Measurements from ENCODE around the gene TTC7B. TPM values are rescaled to one million over a fixed set of nuclear protein-coding genes. Genes with fewer than 3 reads are reported as not detected.

The TTC7B gene
- total RNA-seq, 1 experiment from 2014 or later, result 9.6 TPM

DNA sequence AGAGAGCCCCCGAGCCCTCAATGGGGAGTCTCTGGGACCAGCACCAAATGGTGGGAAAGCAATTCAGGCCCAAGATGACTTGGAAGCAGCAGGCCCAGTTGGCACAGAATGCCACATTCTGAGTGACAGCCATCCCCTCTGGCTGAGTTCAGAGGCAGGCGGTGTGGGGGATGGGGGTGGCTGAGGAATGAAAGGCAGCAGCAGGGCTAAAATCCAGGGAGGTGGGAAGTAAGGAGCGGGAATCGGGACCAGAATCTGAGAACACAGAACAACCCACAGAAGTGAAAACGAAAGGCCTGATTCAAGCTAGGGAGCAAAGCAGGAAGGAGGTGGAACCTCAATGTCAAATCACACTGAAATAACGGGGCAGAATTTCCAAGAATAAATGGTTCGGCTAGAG lies 248.2 kb downstream of the TTC7B start:
- Mint-ChIP-seq H3K4me3 (ENCODE audit: low read depth, unreplicated experiment) (no peak overlapping the region), H3K36me3 (ENCODE audit: insufficient read depth, unreplicated experiment) (no peaks in the 10 kb centered on the region), H3K27ac (ENCODE audit: unreplicated experiment) (no peak overlapping the region), H3K4me1 (ENCODE audit: low read depth, unreplicated experiment) (no peaks in the 10 kb centered on the region), H3K27me3 (ENCODE audit: unreplicated experiment) (no peaks in the 10 kb centered on the region), H3K9me3 (ENCODE audit: low read depth, unreplicated experiment) (no peaks in the 10 kb centered on the region)
- CTCF ChIA-PET, result no interaction called here
- intact Hi-C loops (cut with micrococcal nuclease; ENCODE audit: unreplicated experiment), result no loop called here
- TF ChIP-seq CTCF (IDR thresholded peaks at IDR 0.05; ENCODE audit: unreplicated experiment), result no peak
- no peak for DNase-seq
- no TSS peak for BruUV-seq (replicated peaks)

DNA sequence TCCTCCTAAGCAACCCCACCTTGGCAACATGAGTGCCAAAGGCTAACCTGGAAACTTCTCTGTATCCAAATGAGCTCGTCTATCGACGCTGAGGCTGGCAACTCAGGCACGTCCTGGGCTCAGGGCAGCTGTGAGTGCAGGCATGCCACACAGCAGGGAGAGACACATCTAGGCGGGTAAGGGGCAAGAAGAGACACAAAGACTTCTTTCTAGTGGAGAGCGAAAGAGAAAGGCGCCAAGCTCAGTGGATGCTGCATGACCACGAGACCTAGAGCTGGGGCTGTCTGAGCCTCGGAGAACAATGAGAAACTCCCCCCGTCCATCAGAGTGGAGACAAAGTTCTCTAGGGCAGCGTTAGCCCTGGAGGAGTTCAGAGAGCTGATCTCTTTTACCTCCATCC lies 249.0 kb downstream of the TTC7B start:
- BruUV-seq (replicated peaks), result no TSS peak
- CTCF ChIA-PET, result no interaction called here
- intact Hi-C loops (cut with micrococcal nuclease; ENCODE audit: unreplicated experiment), result no loop called here
- H3K27me3 Mint-ChIP-seq (ENCODE audit: unreplicated experiment), result no peaks in the 10 kb centered on the region
- no peaks in the 10 kb centered on the region for H3K4me1 Mint-ChIP-seq (ENCODE audit: low read depth, unreplicated experiment)
- no peak for DNase-seq
- TF ChIP-seq CTCF (IDR thresholded peaks at IDR 0.05; ENCODE audit: unreplicated experiment), result no peak
- H3K27ac Mint-ChIP-seq (ENCODE audit: unreplicated experiment), result no peak overlapping the region
- H3K9me3 Mint-ChIP-seq (ENCODE audit: low read depth, unreplicated experiment), result no peaks in the 10 kb centered on the region
- H3K36me3 Mint-ChIP-seq (ENCODE audit: insufficient read depth, unreplicated experiment), result no peaks in the 10 kb centered on the region
- no peak overlapping the region for H3K4me3 Mint-ChIP-seq (ENCODE audit: low read depth, unreplicated experiment)

DNA sequence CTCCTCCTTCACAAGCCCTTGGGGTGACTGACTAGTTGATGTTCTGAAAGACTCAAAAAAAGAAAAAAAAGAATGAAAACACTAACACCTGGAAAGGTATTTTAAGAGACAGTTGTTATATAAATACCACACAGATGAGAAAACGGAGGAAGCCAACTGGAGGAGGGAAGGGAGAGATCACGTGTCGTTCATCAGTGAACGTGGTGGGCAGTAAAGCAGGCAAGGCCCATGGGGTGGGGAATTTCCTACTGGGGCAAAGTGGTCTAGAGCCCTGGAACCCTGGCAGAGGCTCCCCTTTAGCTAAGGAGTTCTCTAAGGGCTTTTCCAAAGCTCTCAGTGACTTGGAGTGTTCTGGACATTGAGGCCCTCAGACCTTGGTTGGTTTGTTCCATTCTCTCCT lies 249.7 kb downstream of the TTC7B start:
- Mint-ChIP-seq H3K27ac (ENCODE audit: unreplicated experiment) (no peak overlapping the region), H3K36me3 (ENCODE audit: insufficient read depth, unreplicated experiment) (no peaks in the 10 kb centered on the region), H3K9me3 (ENCODE audit: low read depth, unreplicated experiment) (no peaks in the 10 kb centered on the region), H3K4me1 (ENCODE audit: low read depth, unreplicated experiment) (no peaks in the 10 kb centered on the region), H3K4me3 (ENCODE audit: low read depth, unreplicated experiment) (no peak overlapping the region), H3K27me3 (ENCODE audit: unreplicated experiment) (no peaks in the 10 kb centered on the region)
- BruUV-seq (replicated peaks), result no TSS peak
- TF ChIP-seq CTCF (IDR thresholded peaks at IDR 0.05; ENCODE audit: unreplicated experiment), result no peak
- intact Hi-C loops (cut with micrococcal nuclease; ENCODE audit: unreplicated experiment), result no loop called here
- DNase-seq, result no peak
- CTCF ChIA-PET, result no interaction called here

- no peak for TF ChIP-seq CTCF (IDR thresholded peaks at IDR 0.05; ENCODE audit: unreplicated experiment)
- CTCF ChIA-PET, result no interaction called here
- no peak for DNase-seq
- Mint-ChIP-seq H3K27ac (ENCODE audit: unreplicated experiment) (no peak overlapping the region), H3K27me3 (ENCODE audit: unreplicated experiment) (no peaks in the 10 kb centered on the region), H3K4me1 (ENCODE audit: low read depth, unreplicated experiment) (no peaks in the 10 kb centered on the region), H3K9me3 (ENCODE audit: low read depth, unreplicated experiment) (no peaks in the 10 kb centered on the region), H3K4me3 (ENCODE audit: low read depth, unreplicated experiment) (no peak overlapping the region), H3K36me3 (ENCODE audit: insufficient read depth, unreplicated experiment) (no peaks in the 10 kb centered on the region)
- intact Hi-C loops (cut with micrococcal nuclease; ENCODE audit: unreplicated experiment), result no loop called here
- no TSS peak for BruUV-seq (replicated peaks)
These were observed 251.7 kb downstream of the TTC7B start for GRCh38 chr14:90564496-90564895.

GRCh38 chr14:90562652-90563051 lies 253.6 kb downstream of the TTC7B start:
- intact Hi-C loops (cut with micrococcal nuclease; ENCODE audit: unreplicated experiment), result no loop called here
- no peak for DNase-seq
- BruUV-seq (replicated peaks), result no TSS peak
- CTCF ChIA-PET, result no interaction called here
- Mint-ChIP-seq H3K27ac (ENCODE audit: unreplicated experiment) (no peak overlapping the region), H3K4me3 (ENCODE audit: low read depth, unreplicated experiment) (no peak overlapping the region), H3K27me3 (ENCODE audit: unreplicated experiment) (no peaks in the 10 kb centered on the region), H3K9me3 (ENCODE audit: low read depth, unreplicated experiment) (no peaks in the 10 kb centered on the region), H3K36me3 (ENCODE audit: insufficient read depth, unreplicated experiment) (no peaks in the 10 kb centered on the region), H3K4me1 (ENCODE audit: low read depth, unreplicated experiment) (no peaks in the 10 kb centered on the region)
- no peak for TF ChIP-seq CTCF (IDR thresholded peaks at IDR 0.05; ENCODE audit: unreplicated experiment)

Data from Calu3 (cell line).